Heart left ventricle (tissue), 16 donors: ENCODE results near the gene CYP39A1. TPM values are rescaled to one million over a fixed set of nuclear protein-coding genes. Genes with fewer than 3 reads are reported as not detected.

Experiments
- ATAC-seq, 4 donors: fragments of 200-7000 bp; cut with Tn5 transposase; one replicate each; pipeline ENCODE4 v1.9.1; 2020 to 2022; ENCODE audit warnings: moderate library complexity in 4 of 4, mild to moderate bottlenecking in 3 of 4, moderate number of reproducible peaks in 1 of 4
- DNase-seq, 5 donors: peaks; one replicate each; pipeline ENCODE4 v3.0.0-alpha.2; 2020
- H3K27ac ChIP-seq, 12 donors: fragments of 200-600 bp; sonication (generic) in 4 of 12; one replicate each; pipeline versions ENCODE4 v1.5.0 to v1.8.0; 2016 to 2022; ENCODE audit warnings: mild to moderate bottlenecking in 2 of 12
- H3K27me3 ChIP-seq, 9 donors: fragments of 200-600 bp; sonication (generic) in 2 of 9; one replicate each; pipeline versions ENCODE4 v1.5.1 to v1.8.0; 2016 to 2022; ENCODE audit warnings: mild to moderate bottlenecking in 3 of 9
- H3K36me3 ChIP-seq, 9 donors: fragments of 200-600 bp; sonication (generic) in 2 of 9; one replicate each; pipeline versions ENCODE4 v1.5.0 to v1.8.0; 2018 to 2022; ENCODE audit warnings: mild to moderate bottlenecking in 2 of 9
- H3K4me1 ChIP-seq, 12 donors: fragments of 200-600 bp; sonication (generic) in 4 of 12; one replicate each; pipeline versions ENCODE4 v1.5.0 to v1.8.0; 2016 to 2022; ENCODE audit warnings: mild to moderate bottlenecking in 3 of 12
- H3K4me3 ChIP-seq, 12 donors: fragments of 200-600 bp; sonication (generic) in 4 of 12; one replicate each; pipeline versions ENCODE4 v1.5.0 to v1.8.0; 2017 to 2022; ENCODE audit warnings: mild to moderate bottlenecking in 9 of 12, moderate library complexity in 4 of 12
- H3K9me3 ChIP-seq, 12 donors: fragments of 200-600 bp; sonication (generic) in 4 of 12; one replicate each; pipeline versions ENCODE4 v1.5.0 to v1.8.0; 2016 to 2022; ENCODE audit warnings: mild to moderate bottlenecking in 1 of 12
- CTCF ChIP-seq, 12 donors: fragments of 200-600 bp; sonication (generic) in 4 of 12; IDR thresholded peaks; one replicate each; pipeline versions ENCODE4 v1.5.0 to v1.8.0; 2018 to 2022; ENCODE audit warnings: antibody characterized with exemption in 12 of 12, mild to moderate bottlenecking in 5 of 12
- POLR2A ChIP-seq, 2 donors: fragments of 450-650 bp; IDR thresholded peaks; one replicate each; pipeline ENCODE4 v1.6.1; 2017; ENCODE audit warnings: antibody characterized with exemption in 2 of 2, mild to moderate bottlenecking in 2 of 2, moderate library complexity in 2 of 2
- WGBS, 4 donors: extraction: QIAGEN DNeasy Blood & Tissue Kit in 2 of 4; methylation state at CpG; one replicate each; pipeline versions ENCODE4 v1.1.5 to v1.1.7; 2013 to 2018; 5-methylcytosine and 5-hydroxymethylcytosine counted together
- intact Hi-C, 10 donors: fragments of 100-400 bp; cut with DNase I; formaldehyde crosslinking; loops; one replicate each; pipeline versions ENCODE4 v1.11.1 to v1.14.2; 2022
- polyA plus RNA-seq, 2 donors: library from polyadenylated mRNA; stranded (reverse); fragments of 200-250 nt; gene quantifications; one replicate each; pipeline ENCODE4 v1.2.3, GENCODE V29; 2013
- total RNA-seq, 9 donors: library from RNA; depleted of rRNA in 2 of 9; stranded (reverse); fragments of >200 nt in 2 of 9; fragmentation: NEBNext Ultra II Directional in 3 of 9; extraction: Animal tissue kit (Norgen Biotek cat#: 25700) in 3 of 9; gene quantifications; one replicate each; pipeline versions ENCODE4 v1.1.0 to v1.2.4, GENCODE V29; 2016 to 2023
- donor health status: ischemic (EF 13 %, LVEDD 7.1; RV severe dilation, severe dysfunction).
- donor health status: healthy with polysubstance abuse.
- donor health status: DM: no; HTN: yes; CAD: no.
- donor health status: DM: no; HTN: no; CAD: no.
- donor health status: ischemic (EF 25% LVEDD 6.9; RV normal size, moderate dysfunction).
- donor health status: ischemic (EF 25% LVEDD 5.7; RV mildly dilated, moderate dysfunction).
- donor health status: healthy.
- donor health status: DM: yes; HTN: yes; CAD: no.
- donor health status: ischemic (EF 35%, LVEDD 5.7; RV mildly dilated, moderate dysfunction).
- donor health status: nonischemic (EF 11% LVEDD 7.7; RV severe dilation, severe dysfunction).
- donor health status: DM: yes; HTN: yes; CAD: no.
- donor health status: PGD.
- donor health status: ischemic (EF 29% LVEDD 5.4; RV normal size, mild dysfunction).
- donor health status: nonischemic (EF 23%, LVEDD 6.1; RV moderate dilation, normal function).

The CYP39A1 gene
- total and polyA plus RNA-seq, 11 donors = 2.9 to 10.5 (median 5.2) TPM

DNA sequence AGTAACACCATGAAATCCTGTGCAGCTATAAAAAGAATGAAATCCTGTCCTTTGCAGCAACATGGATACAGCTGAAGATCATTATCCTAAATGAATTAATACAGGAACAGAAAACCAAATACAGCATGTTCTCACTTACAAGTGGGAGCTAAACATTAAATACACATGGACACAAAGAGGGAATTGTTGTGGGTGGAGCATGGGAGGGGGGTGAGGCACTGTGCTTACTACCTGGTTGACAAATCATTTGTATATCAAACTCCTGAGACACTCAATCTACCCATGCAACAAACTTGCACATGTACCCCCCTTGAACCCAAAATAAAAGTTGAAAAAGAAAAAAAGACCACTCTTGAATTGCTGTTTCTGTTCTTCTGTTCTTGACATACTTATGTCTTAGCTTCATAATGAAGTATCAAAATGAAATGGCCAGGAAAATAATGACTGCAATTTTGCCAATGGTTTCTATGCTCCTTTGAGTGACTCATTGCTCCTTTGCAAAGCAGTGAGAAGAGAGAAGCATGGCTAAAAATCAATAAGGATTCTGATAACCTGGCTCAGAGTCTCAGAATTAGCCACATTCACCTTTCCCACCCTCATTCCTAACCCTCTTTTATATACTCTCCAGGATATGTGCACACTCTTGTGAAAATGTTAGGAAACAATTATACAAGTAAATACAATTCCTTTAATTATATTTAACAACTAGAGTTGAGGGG, 71.0 kb downstream of the CYP39A1 start:
- no peak for ATAC-seq
- Histone ChIP-seq H3K36me3 (no peaks in the 10 kb centered on the region), H3K27me3 (no peaks in the 10 kb centered on the region), H3K9me3 (no peaks in the 10 kb centered on the region), H3K4me3 (no peak overlapping the region), H3K4me1 (peaks cover 0 to 6% (median 0%) of the 10 kb centered on the region in 12 donors), H3K27ac (no peak overlapping the region)
- intact Hi-C loops = loop anchor here in 1 of 10 donors (10.0 kb wide), 1 partner anchor 57 kb away; no protein-coding TSS in a partner anchor
- TF ChIP-seq POLR2A (IDR thresholded peaks at IDR 0.05) (no peak), CTCF (IDR thresholded peaks at IDR 0.05) (no peak)
- DNase-seq = no peak

DNA sequence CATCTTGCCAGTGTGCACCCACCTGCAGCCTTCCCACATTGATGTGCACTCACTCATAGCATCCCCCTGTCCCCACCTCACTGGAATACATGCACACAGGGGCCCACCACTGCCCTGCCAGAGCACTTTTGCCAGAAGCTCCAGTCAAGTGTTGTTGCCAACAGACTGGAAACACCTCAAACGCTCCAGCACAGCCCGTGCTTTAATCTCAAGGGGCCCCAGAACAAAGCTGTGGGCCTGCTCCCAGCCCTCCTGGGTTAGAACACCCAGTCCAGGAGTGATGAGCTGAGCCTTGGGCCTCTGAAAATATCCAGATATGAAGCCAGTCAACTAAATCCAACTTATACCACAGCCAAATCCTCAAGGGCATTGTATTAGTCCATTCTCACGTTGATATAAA, 77.1 kb downstream of the CYP39A1 start:
- no peaks in the 10 kb centered on the region for H3K27me3 ChIP-seq
- TF ChIP-seq CTCF (IDR thresholded peaks at IDR 0.05) (no peak), POLR2A (IDR thresholded peaks at IDR 0.05) (no peak)
- H3K36me3 ChIP-seq = no peaks in the 10 kb centered on the region
- intact Hi-C loops = no loop called here
- peaks cover 0 to 6% (median 0%) of the 10 kb centered on the region in 12 donors for H3K9me3 ChIP-seq
- WGBS, 4 donors = 52 to 80% (median 65%) methylated on average over 3 of the region's 3 CpGs
- ATAC-seq = peak; percentile 50 to 89 (median 70)
- no peak overlapping the region for H3K27ac ChIP-seq
- H3K4me3 ChIP-seq = no peak overlapping the region
- peak in 1 of 5 donors; percentile 28 for DNase-seq
- H3K4me1 ChIP-seq = peaks cover 0 to 6% (median 0%) of the 10 kb centered on the region in 12 donors

DNA sequence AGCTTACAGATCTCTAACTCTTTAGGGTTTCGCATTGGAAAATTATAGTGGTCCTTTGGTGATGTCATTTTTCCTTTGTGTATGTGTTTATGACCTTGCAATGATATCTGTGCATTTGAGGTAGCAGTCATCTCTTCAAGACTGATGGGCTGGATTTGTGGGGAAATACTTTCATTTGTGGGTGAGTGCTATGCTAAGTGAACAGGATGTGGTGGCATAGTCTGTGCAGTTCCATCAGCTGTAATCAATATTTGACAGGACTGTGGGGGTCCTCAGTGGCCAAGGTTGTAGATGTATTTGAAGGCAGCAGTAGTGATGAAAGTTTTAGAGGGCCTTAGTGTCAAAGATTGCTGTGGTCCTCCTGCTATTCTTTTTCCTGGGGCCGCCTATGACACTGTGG, 79.5 kb downstream of the CYP39A1 start:
- no peak for ATAC-seq
- Histone ChIP-seq H3K27me3 (no peaks in the 10 kb centered on the region), H3K4me1 (peaks cover 0 to 6% (median 0%) of the 10 kb centered on the region in 12 donors), H3K4me3 (no peak overlapping the region), H3K27ac (no peak overlapping the region), H3K9me3 (peaks cover 0 to 6% (median 0%) of the 10 kb centered on the region in 12 donors), H3K36me3 (no peaks in the 10 kb centered on the region)
- no peak for TF ChIP-seq CTCF (IDR thresholded peaks at IDR 0.05)
- TF ChIP-seq POLR2A (IDR thresholded peaks at IDR 0.05) = no peak
- WGBS, 4 donors = 42 to 90% (median 48%) methylated on average over 1 to 2 of the region's 2 CpGs
- intact Hi-C loops = no loop called here
- DNase-seq = no peak

DNA sequence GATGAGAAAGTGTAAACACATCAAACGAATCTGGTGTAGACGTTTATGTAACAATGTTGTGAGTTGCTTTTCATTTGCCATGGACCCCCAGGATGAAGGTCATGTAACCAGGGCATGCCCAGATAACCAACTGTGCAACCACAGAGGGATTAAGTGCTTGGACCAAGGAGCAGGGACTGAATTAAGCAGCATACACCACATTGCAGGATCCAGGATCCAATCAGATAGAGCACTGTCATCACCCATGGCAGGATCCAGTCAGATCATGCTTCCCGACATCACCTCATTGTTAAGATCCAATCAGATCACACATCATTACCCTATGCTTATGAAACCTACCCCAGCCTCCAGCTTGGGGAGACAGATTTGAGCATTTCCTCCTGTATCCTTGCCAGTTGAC, 87.1 kb downstream of the CYP39A1 start:
- Histone ChIP-seq H3K9me3 (no peaks in the 10 kb centered on the region), H3K27me3 (no peaks in the 10 kb centered on the region), H3K4me3 (no peak overlapping the region), H3K4me1 (no peaks in the 10 kb centered on the region), H3K27ac (no peak overlapping the region), H3K36me3 (no peaks in the 10 kb centered on the region)
- DNase-seq (no peak), ATAC-seq (no peak)
- intact Hi-C loops = no loop called here
- TF ChIP-seq POLR2A (IDR thresholded peaks at IDR 0.05) = no peak
- no peak for TF ChIP-seq CTCF (IDR thresholded peaks at IDR 0.05)
- 85 to 91% (median 87%) methylated on average over 3 of the region's 3 CpGs for WGBS, 4 donors
